ENCODE data around the gene PRRT3.
"Not testable (repeated sequence)": the region's sequence is repeated elsewhere in the genome, so short reads cannot be mapped to it uniquely, and the experiment has no call there.

Gene PRRT3

GRCh38 chr3:9897408-9898372 lies 54.5 kb downstream of the PRRT3 start:
- DNase-seq = peak; percentile 27

- not testable (repeated sequence) for DNase-seq
Observed at GRCh38 chr3:9896755-9897407, 55.3 kb downstream of the PRRT3 start.

- not testable (repeated sequence) for DNase-seq
Observed at GRCh38 chr3:9895715-9896114, 56.5 kb downstream of the PRRT3 start.

All from NCI-H446 treated with DMSO at 0.1 percent for 48 hours (cell line).